K562 (cell line): Measurements from ENCODE around the gene TYW3. TPM values are rescaled to one million over a fixed set of nuclear protein-coding genes. Genes with fewer than 3 reads are reported as not detected.

ENCODE experiments used
- BCL6 ChIP-seq: fragments of 250-450 bp; sonication (Bioruptor Pico); IDR thresholded peaks from 2 replicates; pipeline ENCODE4 v1.4.0; 2020
- CBFB ChIP-seq: sonication (generic); formaldehyde crosslinking; IDR thresholded peaks from 2 replicates; pipeline ENCODE4 v1.4.0; 2020; ENCODE audit warnings: mild to moderate bottlenecking, missing genetic modification reagents
- FOXA1 ChIP-seq: fragments of 450-650 bp; IDR thresholded peaks from 2 replicates; pipeline ENCODE4 v1.6.1; 2016; ENCODE audit warnings: mild to moderate bottlenecking, borderline replicate concordance
- FOXA3 ChIP-seq, 2 experiments: fragments of 450-650 bp in 1 of 2; sonication (generic) in 1 of 2; formaldehyde crosslinking; IDR thresholded peaks in 1 of 2; conservative IDR thresholded peaks in 1 of 2; 2 replicates each; pipeline versions ENCODE4 v1.4.0 to v1.8.0; 2020 to 2022; ENCODE audit warnings: mild to moderate bottlenecking in 2 of 2, missing genetic modification reagents in 1 of 2
- FOXK2 ChIP-seq, 2 experiments: fragments of 450-650 bp; IDR thresholded peaks in 1 of 2; conservative IDR thresholded peaks in 1 of 2; 2 replicates each; pipeline ENCODE4 v1.6.1; 2016; ENCODE audit warnings: low read depth in 2 of 2, mild to moderate bottlenecking in 1 of 2
- GTF2E2 ChIP-seq: fragments of 200-800 bp; sonication (Bioruptor generic); IDR thresholded peaks from 2 replicates; pipeline ENCODE4 v1.6.1; 2016; ENCODE audit warnings: missing genetic modification characterization, missing compliant biosample characterization
- NEUROD1 ChIP-seq: fragments of 150-350 bp; IDR thresholded peaks from 2 replicates; pipeline ENCODE4 v1.6.1; 2014; ENCODE audit warnings: borderline replicate concordance, low read length, low read depth; ENCODE audit not compliant: partially characterized antibody
- RAD21 ChIP-seq, 2 experiments: fragments of 250-450 bp in 1 of 2; fragments of 450-650 bp in 1 of 2; sonication (Bioruptor Pico) in 1 of 2; formaldehyde crosslinking in 1 of 2; IDR thresholded peaks in 1 of 2; conservative IDR thresholded peaks in 1 of 2; 2 replicates each; pipeline versions ENCODE4 v1.4.0 to v1.8.0; 2020 to 2022; ENCODE audit warnings: mild to moderate bottlenecking in 2 of 2, moderate library complexity in 1 of 2
- SRSF1 ChIP-seq: fragments of 200-400 bp; formaldehyde crosslinking; IDR thresholded peaks from 2 replicates; pipeline ENCODE4 v1.6.1; 2017; ENCODE audit warnings: mild to moderate bottlenecking, low read depth, low read length, moderate library complexity
- TAF1 ChIP-seq: IDR thresholded peaks from 2 replicates; pipeline ENCODE4 v1.6.1; 2011; ENCODE audit warnings: mild to moderate bottlenecking, low read length, moderate library complexity; ENCODE audit not compliant: insufficient read depth, control insufficient read depth, severe bottlenecking; ENCODE audit errors: extremely low read depth
- TEAD2 ChIP-seq: fragments of 450-650 bp; IDR thresholded peaks from 2 replicates; pipeline ENCODE4 v1.6.1; 2016; ENCODE audit warnings: missing genetic modification characterization, control low read depth, missing compliant biosample characterization
- YY1 ChIP-seq, 3 experiments: IDR thresholded peaks; 2 replicates each; pipeline ENCODE4 v1.6.1; 2011; ENCODE audit warnings: low read length in 2 of 3, mild to moderate bottlenecking in 2 of 3, moderate library complexity in 2 of 3, borderline replicate concordance in 1 of 3, control low read depth in 1 of 3, low read depth in 1 of 3; ENCODE audit not compliant: insufficient read depth in 3 of 3, insufficient replicate concordance in 2 of 3, control insufficient read depth in 1 of 3, insufficient read length in 1 of 3; ENCODE audit errors: extremely low read depth in 1 of 3
- ZNF347 ChIP-seq: fragments of 450-650 bp; formaldehyde crosslinking; IDR thresholded peaks from 2 replicates; pipeline ENCODE4 v1.4.0; 2020; ENCODE audit warnings: low read depth, mild to moderate bottlenecking, moderate library complexity
- ZZZ3 ChIP-seq: fragments of 450-650 bp; IDR thresholded peaks from 2 replicates; pipeline ENCODE4 v1.6.1; 2016; ENCODE audit warnings: antibody characterized with exemption, mild to moderate bottlenecking, moderate library complexity
- polyA plus RNA-seq, 8 experiments: library from polyadenylated mRNA; depleted of rRNA in 4 of 8; stranded (reverse) in 5 of 8; unstranded in 3 of 8; fragments of >200 nt; fragmentation: Nextera tagmentation in 2 of 8; fragmentation: Illumina TruSeq in 1 of 8; extraction: Ambion mirVana in 2 of 8; extraction: Trizol in 1 of 8; gene quantifications; 2 replicates each; pipeline versions ENCODE4 v1.2.1 to v1.2.3, GENCODE V29; 2011 to 2014; ENCODE audit warnings: inconsistent platforms in 1 of 8, missing spikeins in 1 of 8
- total RNA-seq, 7 experiments: library from RNA; depleted of rRNA in 6 of 7; stranded (reverse); fragments of >200 nt in 6 of 7; fragmentation: Illumina TruSeq in 2 of 7; extraction: Trizol in 2 of 7; gene quantifications; 2 replicates each; pipeline versions ENCODE4 v1.2.1 to v1.2.3, GENCODE V29; 2011 to 2021; ENCODE audit warnings: low replicate concordance in 1 of 7
- TF ChIP-seq, protein P1 (sequence below): fragments of 450-650 bp; IDR thresholded peaks from 2 replicates; pipeline ENCODE4 v1.7.0; 2016; ENCODE audit warnings: borderline replicate concordance
- TF ChIP-seq, protein P2 (sequence below): fragments of 450-650 bp; formaldehyde crosslinking; IDR thresholded peaks from 2 replicates; pipeline ENCODE4 v1.4.0; 2022; ENCODE audit warnings: missing genetic modification characterization
- TF ChIP-seq, protein P3 (sequence below), 3 experiments: IDR thresholded peaks in 2 of 3; conservative IDR thresholded peaks in 1 of 3; 2 replicates each; pipeline ENCODE4 v1.5.1; 2011 to 2012; ENCODE audit warnings: low read length in 3 of 3, mild to moderate bottlenecking in 3 of 3, control low read depth in 2 of 3, improper control_type of control experiment in 1 of 3, inconsistent platforms in 1 of 3, low read depth in 1 of 3, mixed read lengths in 1 of 3, moderate library complexity in 1 of 3; ENCODE audit not compliant: insufficient read depth in 2 of 3

Gene TYW3
- total and polyA plus RNA-seq, 9 of the 15 experiments (the other 6 are each of a cell fraction or from before 2014, with no cell fraction given), result 22.0 to 54.0 (median 41.1) TPM

DNA sequence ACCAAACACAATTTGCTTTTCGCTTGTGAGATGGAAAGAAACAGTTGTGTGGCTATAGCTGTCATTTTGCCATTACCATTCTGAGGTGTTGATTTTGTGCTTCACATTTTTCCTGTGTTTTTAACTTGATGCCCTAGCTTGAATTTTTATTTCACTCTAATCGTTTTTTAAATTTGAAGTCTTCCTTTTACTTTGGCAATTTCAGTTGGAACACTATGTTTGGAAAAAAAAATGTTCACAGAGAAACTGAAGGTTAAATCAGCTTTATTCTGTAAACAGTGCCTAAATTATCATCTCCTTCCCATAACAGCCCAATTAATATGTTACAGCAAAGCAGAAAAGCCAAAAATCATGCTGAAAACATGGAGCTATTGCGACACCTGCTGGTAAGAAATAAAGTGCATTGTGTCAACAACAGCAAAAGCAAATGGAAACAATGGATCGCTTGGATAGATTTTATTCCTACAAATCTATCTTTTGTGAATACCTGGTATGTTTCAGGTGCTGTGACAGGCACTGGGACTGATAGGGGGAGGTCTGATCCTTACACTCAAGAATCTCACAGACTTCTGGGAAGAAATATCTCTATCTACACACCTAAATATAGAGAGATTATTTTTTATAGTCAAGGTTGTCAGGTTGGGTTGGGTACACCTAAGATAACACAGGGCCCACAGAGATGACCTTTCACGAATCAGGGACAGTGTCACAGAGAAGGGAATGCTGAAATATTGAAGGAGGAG lies 43.2 kb upstream of the TYW3 start (continued):
- TF ChIP-seq RAD21 (CRISPR knock-in tag; conservative IDR thresholded peaks at IDR 0.05 in 1 of 2, IDR thresholded peaks at IDR 0.05 in 1 of 2) (peak; percentile 66 to 83), YY1 (IDR thresholded peaks at IDR 0.05; ENCODE audit: borderline replicate concordance in 1 of 3, control insufficient read depth in 1 of 3, extremely low read depth in 1 of 3, insufficient read depth in 3 of 3, insufficient read length in 1 of 3, insufficient replicate concordance in 2 of 3, low read depth in 1 of 3, low read length in 2 of 3) (no peak), TAF1 (no peak), TEAD2 (no peak), ZZZ3 (no peak), FOXK2 (conservative IDR thresholded peaks at IDR 0.05 in 1 of 2, IDR thresholded peaks at IDR 0.05 in 1 of 2; ENCODE audit: low read depth in 2 of 2) (peak; percentile 74), SRSF1 (no peak), FOXA3 (CRISPR knock-in tag; conservative IDR thresholded peaks at IDR 0.05 in 1 of 2, IDR thresholded peaks at IDR 0.05 in 1 of 2) (peak; percentile 98 to 100), BCL6 (CRISPR knock-in tag) (no peak), GTF2E2 (tag) (no peak), FOXA1 (peak; percentile 97), CBFB (no peak), NEUROD1 (no peak), ZNF347 (CRISPR knock-in tag) (no peak)
- TF ChIP-seq, protein P1, sequence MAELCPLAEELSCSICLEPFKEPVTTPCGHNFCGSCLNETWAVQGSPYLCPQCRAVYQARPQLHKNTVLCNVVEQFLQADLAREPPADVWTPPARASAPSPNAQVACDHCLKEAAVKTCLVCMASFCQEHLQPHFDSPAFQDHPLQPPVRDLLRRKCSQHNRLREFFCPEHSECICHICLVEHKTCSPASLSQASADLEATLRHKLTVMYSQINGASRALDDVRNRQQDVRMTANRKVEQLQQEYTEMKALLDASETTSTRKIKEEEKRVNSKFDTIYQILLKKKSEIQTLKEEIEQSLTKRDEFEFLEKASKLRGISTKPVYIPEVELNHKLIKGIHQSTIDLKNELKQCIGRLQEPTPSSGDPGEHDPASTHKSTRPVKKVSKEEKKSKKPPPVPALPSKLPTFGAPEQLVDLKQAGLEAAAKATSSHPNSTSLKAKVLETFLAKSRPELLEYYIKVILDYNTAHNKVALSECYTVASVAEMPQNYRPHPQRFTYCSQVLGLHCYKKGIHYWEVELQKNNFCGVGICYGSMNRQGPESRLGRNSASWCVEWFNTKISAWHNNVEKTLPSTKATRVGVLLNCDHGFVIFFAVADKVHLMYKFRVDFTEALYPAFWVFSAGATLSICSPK, result no peak
- TF ChIP-seq, protein P2, sequence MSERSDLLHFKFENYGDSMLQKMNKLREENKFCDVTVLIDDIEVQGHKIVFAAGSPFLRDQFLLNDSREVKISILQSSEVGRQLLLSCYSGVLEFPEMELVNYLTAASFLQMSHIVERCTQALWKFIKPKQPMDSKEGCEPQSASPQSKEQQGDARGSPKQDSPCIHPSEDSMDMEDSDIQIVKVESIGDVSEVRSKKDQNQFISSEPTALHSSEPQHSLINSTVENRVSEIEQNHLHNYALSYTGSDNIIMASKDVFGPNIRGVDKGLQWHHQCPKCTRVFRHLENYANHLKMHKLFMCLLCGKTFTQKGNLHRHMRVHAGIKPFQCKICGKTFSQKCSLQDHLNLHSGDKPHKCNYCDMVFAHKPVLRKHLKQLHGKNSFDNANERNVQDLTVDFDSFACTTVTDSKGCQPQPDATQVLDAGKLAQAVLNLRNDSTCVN (CRISPR knock-in tag), result no peak
- TF ChIP-seq, protein P3, sequence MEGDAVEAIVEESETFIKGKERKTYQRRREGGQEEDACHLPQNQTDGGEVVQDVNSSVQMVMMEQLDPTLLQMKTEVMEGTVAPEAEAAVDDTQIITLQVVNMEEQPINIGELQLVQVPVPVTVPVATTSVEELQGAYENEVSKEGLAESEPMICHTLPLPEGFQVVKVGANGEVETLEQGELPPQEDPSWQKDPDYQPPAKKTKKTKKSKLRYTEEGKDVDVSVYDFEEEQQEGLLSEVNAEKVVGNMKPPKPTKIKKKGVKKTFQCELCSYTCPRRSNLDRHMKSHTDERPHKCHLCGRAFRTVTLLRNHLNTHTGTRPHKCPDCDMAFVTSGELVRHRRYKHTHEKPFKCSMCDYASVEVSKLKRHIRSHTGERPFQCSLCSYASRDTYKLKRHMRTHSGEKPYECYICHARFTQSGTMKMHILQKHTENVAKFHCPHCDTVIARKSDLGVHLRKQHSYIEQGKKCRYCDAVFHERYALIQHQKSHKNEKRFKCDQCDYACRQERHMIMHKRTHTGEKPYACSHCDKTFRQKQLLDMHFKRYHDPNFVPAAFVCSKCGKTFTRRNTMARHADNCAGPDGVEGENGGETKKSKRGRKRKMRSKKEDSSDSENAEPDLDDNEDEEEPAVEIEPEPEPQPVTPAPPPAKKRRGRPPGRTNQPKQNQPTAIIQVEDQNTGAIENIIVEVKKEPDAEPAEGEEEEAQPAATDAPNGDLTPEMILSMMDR (IDR thresholded peaks at IDR 0.05 in 2 of 3, conservative IDR thresholded peaks at IDR 0.05 in 1 of 3; ENCODE audit: insufficient read depth in 2 of 3, low read depth in 1 of 3, low read length in 3 of 3), result peak; percentile 42 to 83 (median 73); a peak in 5 of 6 replicates
